ENCODE results near the gene TMEM40. TPM values are rescaled to one million over a fixed set of nuclear protein-coding genes. Genes with fewer than 3 reads are reported as not detected.
A peak's percentile ranks its signal among the peaks of the same experiment; 100 is the strongest.

Gene TMEM40
- total RNA-seq, 4 donors from 2014 or later, result not detected

DNA sequence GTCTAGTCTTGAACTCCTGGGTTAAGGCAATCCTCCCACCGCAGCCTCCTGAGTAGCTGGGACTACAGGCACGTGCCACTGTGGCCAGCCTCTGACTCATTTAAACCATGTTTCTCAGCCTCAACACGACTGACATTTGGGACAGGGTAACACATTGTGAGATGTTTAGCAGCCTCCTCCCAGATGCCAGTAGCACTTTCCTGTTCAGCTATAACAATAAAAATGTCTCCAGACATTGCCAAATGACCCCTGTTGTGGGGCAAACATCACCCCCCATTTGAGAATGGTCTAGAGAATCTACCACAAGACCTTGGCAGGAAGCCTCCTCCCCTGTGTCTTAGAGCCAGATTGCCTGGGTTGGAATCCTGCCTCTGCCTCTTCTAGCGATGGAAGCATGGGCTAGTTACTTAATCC, 8.4 kb downstream of the TMEM40 start:
- 56 to 61% methylated on average over 4 of the region's 4 CpGs for WGBS, 2 donors

DNA sequence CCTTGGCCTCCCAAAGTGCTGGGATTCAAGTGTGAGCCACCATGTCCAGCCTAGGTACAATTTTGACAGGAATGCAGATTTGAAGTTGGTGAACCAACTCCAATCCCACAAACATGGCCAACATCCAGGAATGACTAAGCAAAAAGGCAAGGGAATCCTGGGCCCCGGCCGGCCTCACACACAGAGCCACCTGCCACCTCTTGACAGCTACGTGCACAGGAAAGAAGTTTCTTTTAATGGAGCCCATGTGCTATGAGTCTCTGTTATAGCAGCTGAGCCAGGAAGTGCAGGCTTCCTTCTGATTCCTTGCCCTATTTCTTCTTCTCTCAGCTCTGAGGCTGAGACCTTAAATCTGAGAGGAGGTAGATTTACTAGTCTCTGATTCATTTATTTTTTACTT, 8.8 kb downstream of the TMEM40 start:
- Histone ChIP-seq H3K27me3 (no peaks in the 10 kb centered on the region), H3K4me3 (no peak overlapping the region), H3K27ac (peak overlapping the region in 1 of 4 donors; percentile 24), H3K36me3 (no peaks in the 10 kb centered on the region), H3K4me1 (no peaks in the 10 kb centered on the region), H3K9me3 (no peaks in the 10 kb centered on the region)
- WGBS, 2 donors, result 37 to 55% methylated on average over 3 of the region's 3 CpGs
- no peak for DNase-seq (ENCODE audit: low spot score in 2 of 2)
- TF ChIP-seq POLR2A (IDR thresholded peaks at IDR 0.05) (no peak), EP300 (IDR thresholded peaks at IDR 0.05) (no peak)
- TF ChIP-seq, protein P1, sequence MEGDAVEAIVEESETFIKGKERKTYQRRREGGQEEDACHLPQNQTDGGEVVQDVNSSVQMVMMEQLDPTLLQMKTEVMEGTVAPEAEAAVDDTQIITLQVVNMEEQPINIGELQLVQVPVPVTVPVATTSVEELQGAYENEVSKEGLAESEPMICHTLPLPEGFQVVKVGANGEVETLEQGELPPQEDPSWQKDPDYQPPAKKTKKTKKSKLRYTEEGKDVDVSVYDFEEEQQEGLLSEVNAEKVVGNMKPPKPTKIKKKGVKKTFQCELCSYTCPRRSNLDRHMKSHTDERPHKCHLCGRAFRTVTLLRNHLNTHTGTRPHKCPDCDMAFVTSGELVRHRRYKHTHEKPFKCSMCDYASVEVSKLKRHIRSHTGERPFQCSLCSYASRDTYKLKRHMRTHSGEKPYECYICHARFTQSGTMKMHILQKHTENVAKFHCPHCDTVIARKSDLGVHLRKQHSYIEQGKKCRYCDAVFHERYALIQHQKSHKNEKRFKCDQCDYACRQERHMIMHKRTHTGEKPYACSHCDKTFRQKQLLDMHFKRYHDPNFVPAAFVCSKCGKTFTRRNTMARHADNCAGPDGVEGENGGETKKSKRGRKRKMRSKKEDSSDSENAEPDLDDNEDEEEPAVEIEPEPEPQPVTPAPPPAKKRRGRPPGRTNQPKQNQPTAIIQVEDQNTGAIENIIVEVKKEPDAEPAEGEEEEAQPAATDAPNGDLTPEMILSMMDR (IDR thresholded peaks at IDR 0.05), result no peak

More for the DNA sequence above, 8.4 kb downstream of the TMEM40 start:
- TF ChIP-seq, protein P1 (IDR thresholded peaks at IDR 0.05), result no peak
- TF ChIP-seq POLR2A (IDR thresholded peaks at IDR 0.05) (no peak), EP300 (IDR thresholded peaks at IDR 0.05) (no peak)
- Histone ChIP-seq H3K4me3 (no peak overlapping the region), H3K36me3 (no peaks in the 10 kb centered on the region), H3K27ac (peak overlapping the region in 1 of 4 donors; percentile 24), H3K4me1 (no peaks in the 10 kb centered on the region), H3K9me3 (no peaks in the 10 kb centered on the region), H3K27me3 (no peaks in the 10 kb centered on the region)
- DNase-seq (ENCODE audit: low spot score in 2 of 2), result no peak

DNA sequence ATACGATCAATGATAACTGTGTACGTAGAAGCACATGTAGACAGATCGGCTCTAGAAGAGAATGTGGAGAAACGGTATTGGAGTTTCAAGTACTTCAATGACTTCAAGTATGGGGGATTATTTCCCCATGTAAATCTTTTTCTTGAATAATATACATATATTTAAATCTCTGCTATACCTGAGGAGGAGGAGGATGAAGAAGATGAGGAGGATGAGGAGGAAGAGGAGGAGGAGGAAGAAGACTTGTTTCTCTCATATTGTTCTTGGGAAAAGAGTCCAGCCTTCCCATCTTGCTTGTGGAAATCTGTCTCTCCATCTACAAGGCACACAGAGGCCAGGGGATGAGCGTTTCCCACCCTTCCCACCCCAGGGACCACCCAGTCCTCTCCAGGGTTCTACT, 10.6 kb downstream of the TMEM40 start:
- H3K9me3 ChIP-seq, result no peaks in the 10 kb centered on the region
- no peaks in the 10 kb centered on the region for H3K27me3 ChIP-seq
- no peaks in the 10 kb centered on the region for H3K4me1 ChIP-seq
- H3K36me3 ChIP-seq, result no peaks in the 10 kb centered on the region
- WGBS, 2 donors, result 89 to 95% methylated on average over 5 of the region's 5 CpGs
- no peak for TF ChIP-seq POLR2A (IDR thresholded peaks at IDR 0.05)
- TF ChIP-seq, protein P1 (IDR thresholded peaks at IDR 0.05), result no peak
- TF ChIP-seq EP300 (IDR thresholded peaks at IDR 0.05), result no peak
- no peak overlapping the region for H3K4me3 ChIP-seq
- DNase-seq (ENCODE audit: low spot score in 2 of 2), result no peak
- H3K27ac ChIP-seq, result no peak overlapping the region

DNA sequence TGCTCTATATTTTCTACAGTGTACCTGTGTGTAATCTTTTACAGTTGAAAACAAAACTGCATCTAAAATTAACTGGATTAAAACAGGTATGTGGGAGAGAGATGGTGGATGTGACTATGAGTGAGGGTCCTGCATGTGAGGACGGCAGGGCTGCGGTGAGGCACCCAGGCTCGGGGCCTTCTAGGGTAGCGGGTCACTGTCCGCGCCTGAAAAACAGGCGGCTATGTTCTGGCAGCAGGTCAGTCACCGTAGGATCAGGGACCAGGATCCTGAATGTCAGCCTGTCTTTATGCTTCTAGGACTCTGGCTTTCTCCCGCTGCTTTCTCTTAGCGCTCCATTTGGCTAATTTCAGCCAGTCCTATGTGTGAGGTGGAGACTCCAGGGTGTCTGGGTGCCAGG, 12.6 kb downstream of the TMEM40 start:
- no peaks in the 10 kb centered on the region for H3K36me3 ChIP-seq
- H3K27ac ChIP-seq, result no peak overlapping the region
- no peaks in the 10 kb centered on the region for H3K4me1 ChIP-seq
- no peaks in the 10 kb centered on the region for H3K27me3 ChIP-seq
- H3K4me3 ChIP-seq, result no peak overlapping the region
- 77 to 91% methylated on average over 10 of the region's 10 CpGs for WGBS, 2 donors
- H3K9me3 ChIP-seq, result no peaks in the 10 kb centered on the region
- DNase-seq (ENCODE audit: low spot score in 2 of 2), result no peak
- TF ChIP-seq EP300 (IDR thresholded peaks at IDR 0.05) (no peak), POLR2A (IDR thresholded peaks at IDR 0.05) (no peak)
- TF ChIP-seq, protein P1 (IDR thresholded peaks at IDR 0.05), result no peak

DNA sequence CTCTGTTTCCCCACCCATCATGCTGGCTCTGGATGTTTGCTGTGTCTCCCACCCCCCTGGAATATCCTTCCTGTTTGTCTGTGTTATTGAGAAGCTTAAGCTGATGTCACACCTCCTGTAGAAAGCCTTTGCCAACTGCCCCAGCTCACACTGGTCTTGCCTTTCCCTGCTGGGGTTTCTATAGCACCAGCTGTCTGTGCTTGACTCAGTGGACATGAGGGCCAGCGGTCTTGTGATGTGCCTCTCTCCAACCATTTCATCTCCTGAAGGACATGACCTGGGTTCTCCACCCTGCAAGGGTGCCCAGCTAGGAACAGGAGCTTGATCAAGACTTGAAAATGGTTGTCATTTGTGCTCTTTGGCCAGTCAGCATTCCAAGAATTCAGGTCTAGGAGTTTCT, 14.7 kb downstream of the TMEM40 start:
- TF ChIP-seq EP300 (IDR thresholded peaks at IDR 0.05), result no peak
- TF ChIP-seq, protein P1 (IDR thresholded peaks at IDR 0.05), result no peak
- no peak for TF ChIP-seq POLR2A (IDR thresholded peaks at IDR 0.05)
- Histone ChIP-seq H3K36me3 (no peaks in the 10 kb centered on the region), H3K27me3 (no peaks in the 10 kb centered on the region), H3K4me3 (no peak overlapping the region), H3K27ac (no peak overlapping the region), H3K9me3 (no peaks in the 10 kb centered on the region), H3K4me1 (no peaks in the 10 kb centered on the region)
- DNase-seq (ENCODE audit: low spot score in 2 of 2), result no peak
- WGBS, 2 donors, result 54 to 92% methylated on average over 1 of the region's 1 CpG
